B cell (primary cell): ENCODE results near the gene DEFB119. TPM values are rescaled to one million over a fixed set of nuclear protein-coding genes. Genes with fewer than 3 reads are reported as not detected.

Source experiments
- ATAC-seq: fragments of 200-7000 bp; cut with Tn5 transposase; one replicate; pipeline ENCODE4 v1.10.0; 2021; ENCODE audit warnings: low read depth, mild to moderate bottlenecking, moderate number of reproducible peaks, moderate library complexity
- CTCF ChIA-PET: fragments of 350-600 bp; sonication (Branson Sonifier 250); formaldehyde crosslinking; loops from one replicate; lab custom pipeline; 2021; ENCODE audit warnings: antibody characterized with exemption, inconsistent platforms; lab: Charles Lee
- POLR2A ChIA-PET: fragments of 350-600 bp; sonication (Branson Sonifier 250); formaldehyde crosslinking; loops from one replicate; lab custom pipeline; 2021; ENCODE audit warnings: antibody characterized with exemption; lab: Charles Lee
- DNase-seq: peaks from one replicate; pipeline ENCODE4 v3.0.0; 2013
- H2AFZ ChIP-seq: 2 replicates; pipeline ENCODE4 v1.6.1; 2012; ENCODE audit warnings: mild to moderate bottlenecking, low read depth, low read length; ENCODE audit not compliant: insufficient read depth, poor library complexity, severe bottlenecking
- H3K27ac ChIP-seq, 2 donors: 1 replicate in 1 of 2; 2 replicates in 1 of 2; pipeline ENCODE4 v1.5.1; 2012 to 2013; ENCODE audit warnings: low read length in 2 of 2, mild to moderate bottlenecking in 2 of 2, moderate library complexity in 1 of 2
- H3K27me3 ChIP-seq, 4 experiments: fragments of 200-600 bp in 1 of 4; sonication (generic) in 1 of 4; replicated peaks in 1 of 4; 1 replicate in 2 of 4; 2 replicates in 2 of 4; pipeline versions ENCODE4 v1.6.1 to v1.7.0; 2013 to 2016; ENCODE audit warnings: low read length in 3 of 4, mild to moderate bottlenecking in 2 of 4, mixed read lengths in 1 of 4, moderate library complexity in 1 of 4; ENCODE audit not compliant: insufficient read depth in 4 of 4, control insufficient read depth in 3 of 4; ENCODE audit errors: control extremely low read depth in 1 of 4
- H3K36me3 ChIP-seq, 2 experiments: replicated peaks in 1 of 2; 1 replicate in 1 of 2; 2 replicates in 1 of 2; pipeline versions ENCODE4 v1.6.1 to v1.7.1; 2013; ENCODE audit warnings: low read length in 1 of 2; ENCODE audit not compliant: insufficient read depth in 2 of 2, control insufficient read depth in 1 of 2; ENCODE audit errors: control extremely low read depth in 1 of 2, extremely low read depth in 1 of 2
- H3K4me1 ChIP-seq, 2 donors: fragments of 200-600 bp in 1 of 2; sonication (generic) in 1 of 2; 1 replicate in 1 of 2; 2 replicates in 1 of 2; pipeline versions ENCODE4 v1.5.1 to v1.6.1; 2013 to 2017; ENCODE audit warnings: low read length in 2 of 2; ENCODE audit not compliant: control insufficient read depth in 2 of 2, insufficient read depth in 2 of 2
- H3K4me2 ChIP-seq: replicated peaks from 2 replicates; pipeline ENCODE3; 2012; ENCODE audit warnings: mild to moderate bottlenecking, low read depth, low read length; ENCODE audit not compliant: poor library complexity, severe bottlenecking
- H3K4me3 ChIP-seq, 5 experiments: fragments of 200-600 bp in 1 of 5; sonication (generic) in 1 of 5; 1 replicate in 3 of 5; 2 replicates in 2 of 5; pipeline versions ENCODE4 v1.5.1 to v1.7.0; 2011 to 2016; ENCODE audit warnings: low read length in 4 of 5, mild to moderate bottlenecking in 4 of 5, low read depth in 2 of 5, control low read depth in 1 of 5, moderate library complexity in 1 of 5; ENCODE audit not compliant: insufficient read depth in 1 of 5; ENCODE audit errors: control extremely low read depth in 1 of 5, extremely low read depth in 1 of 5
- H3K79me2 ChIP-seq: fragments of 200-600 bp; sonication (generic); one replicate; pipeline ENCODE4 v1.6.0; 2016; ENCODE audit warnings: low read length; ENCODE audit not compliant: control insufficient read depth, insufficient read depth
- H3K9ac ChIP-seq: fragments of 200-600 bp; sonication (generic); 2 replicates; pipeline ENCODE4 v1.6.1; 2017; ENCODE audit warnings: mild to moderate bottlenecking, low read length, moderate library complexity
- H3K9me3 ChIP-seq, 3 donors: one replicate each; pipeline versions ENCODE4 v1.6.1 to v1.7.1; 2013; ENCODE audit warnings: low read length in 2 of 3; ENCODE audit not compliant: control insufficient read depth in 2 of 3, insufficient read depth in 1 of 3; ENCODE audit errors: control extremely low read depth in 1 of 3
- H4K20me1 ChIP-seq: 2 replicates; pipeline ENCODE4 v1.6.0; 2012; ENCODE audit warnings: mild to moderate bottlenecking, low read length; ENCODE audit not compliant: insufficient read depth, control insufficient read depth, poor library complexity, severe bottlenecking
- H3K27ac Mint-ChIP-seq: one replicate; pipeline ENCODE4 v1.8.0; 2021; ENCODE audit warnings: mixed read lengths
- H3K27me3 Mint-ChIP-seq: one replicate; pipeline ENCODE4 v1.8.0; 2021; ENCODE audit warnings: mixed read lengths
- H3K4me1 Mint-ChIP-seq: one replicate; pipeline ENCODE4 v1.8.0; 2021; ENCODE audit warnings: mixed read lengths
- H3K4me3 Mint-ChIP-seq: one replicate; pipeline ENCODE4 v1.8.0; 2021; ENCODE audit warnings: mixed read lengths
- H3K9me3 Mint-ChIP-seq: one replicate; pipeline ENCODE4 v1.8.0; 2022; ENCODE audit warnings: mixed read lengths; ENCODE audit not compliant: insufficient read depth
- EZH2 ChIP-seq: IDR thresholded peaks from 2 replicates; pipeline ENCODE4 v1.6.1; 2012; ENCODE audit warnings: borderline replicate concordance, low read depth, mild to moderate bottlenecking, moderate library complexity, low read length; ENCODE audit not compliant: insufficient read depth, poor library complexity, severe bottlenecking
- WGBS: methylation state at CpG from one replicate; pipeline ENCODE4 v1.1.5; 2013; ENCODE audit warnings: missing lambda C conversion rate; ENCODE audit not compliant: insufficient coverage; 5-methylcytosine and 5-hydroxymethylcytosine counted together
- intact Hi-C: fragments of 100-400 bp; cut with micrococcal nuclease; formaldehyde crosslinking; loops from one replicate; pipeline ENCODE4 v1.10.0; 2022
- polyA plus RNA-seq: library from polyadenylated mRNA; depleted of rRNA; stranded (reverse); fragments of >200 nt; gene quantifications from 2 replicates; pipeline ENCODE4 v1.2.3, GENCODE V29; 2012
- total RNA-seq, 2 donors: library from RNA; stranded (reverse); fragments of 120-200 nt in 1 of 2; gene quantifications; 1 replicate in 1 of 2; 2 replicates in 1 of 2; pipeline versions ENCODE4 v1.2.3 to v1.2.4, GENCODE V29; 2013 to 2022
- TF ChIP-seq, protein P1 (sequence below): fragments of 200-600 bp; IDR thresholded peaks from one replicate; pipeline ENCODE4 v1.8.0; 2022; ENCODE audit warnings: antibody characterized with exemption, mild to moderate bottlenecking

The DEFB119 gene
- total and polyA plus RNA-seq, 2 donors (not counting 1 experiment from before 2014, with no cell fraction given): not detected

DNA sequence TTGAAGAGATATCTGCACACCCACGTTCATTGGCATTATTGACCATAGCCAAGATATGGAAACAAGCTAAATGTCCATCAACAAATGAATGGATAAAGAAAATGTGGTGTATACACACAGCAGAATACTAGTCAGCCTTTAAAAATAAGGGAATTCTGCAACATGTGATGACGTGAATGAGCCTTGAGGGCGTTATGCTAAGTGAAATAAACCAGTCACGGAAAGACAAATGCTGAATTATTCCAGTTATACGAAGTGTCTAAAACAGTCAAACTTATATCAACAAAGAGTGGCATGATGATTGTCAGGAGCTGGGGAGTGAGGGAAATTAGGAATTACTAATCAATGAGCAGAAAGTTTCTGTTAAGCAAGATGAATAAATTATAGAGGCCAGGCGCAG lies 24.0 kb upstream of the DEFB119 start:
- intact Hi-C loops: no loop called here
- H3K9me3 Mint-ChIP-seq: peaks cover 7% of the 10 kb centered on the region
- Histone ChIP-seq H3K9ac (no peak overlapping the region), H3K27ac (no peak overlapping the region), H3K79me2 (no peaks in the 10 kb centered on the region), H3K36me3 (no peaks in the 10 kb centered on the region), H3K9me3 (peaks cover 0 to 2% (median 0%) of the 10 kb centered on the region in 3 donors), H3K4me1 (no peaks in the 10 kb centered on the region), H3K4me3 (no peak overlapping the region), H3K27me3 (no peaks in the 10 kb centered on the region), H2AFZ (no peak overlapping the region), H4K20me1 (no peaks in the 10 kb centered on the region), H3K4me2 (no peak overlapping the region)
- no peak overlapping the region for H3K4me3 Mint-ChIP-seq
- ATAC-seq (no peak), DNase-seq (no peak)
- ChIA-PET POLR2A (no interaction called here), CTCF (interaction anchor here (0.7 to 1.6 kb wide), 2 partner anchors 8 to 9 kb away, joined by 3 to 4 read pairs; no protein-coding TSS in a partner anchor)
- no peaks in the 10 kb centered on the region for H3K4me1 Mint-ChIP-seq
- TF ChIP-seq, protein P1, sequence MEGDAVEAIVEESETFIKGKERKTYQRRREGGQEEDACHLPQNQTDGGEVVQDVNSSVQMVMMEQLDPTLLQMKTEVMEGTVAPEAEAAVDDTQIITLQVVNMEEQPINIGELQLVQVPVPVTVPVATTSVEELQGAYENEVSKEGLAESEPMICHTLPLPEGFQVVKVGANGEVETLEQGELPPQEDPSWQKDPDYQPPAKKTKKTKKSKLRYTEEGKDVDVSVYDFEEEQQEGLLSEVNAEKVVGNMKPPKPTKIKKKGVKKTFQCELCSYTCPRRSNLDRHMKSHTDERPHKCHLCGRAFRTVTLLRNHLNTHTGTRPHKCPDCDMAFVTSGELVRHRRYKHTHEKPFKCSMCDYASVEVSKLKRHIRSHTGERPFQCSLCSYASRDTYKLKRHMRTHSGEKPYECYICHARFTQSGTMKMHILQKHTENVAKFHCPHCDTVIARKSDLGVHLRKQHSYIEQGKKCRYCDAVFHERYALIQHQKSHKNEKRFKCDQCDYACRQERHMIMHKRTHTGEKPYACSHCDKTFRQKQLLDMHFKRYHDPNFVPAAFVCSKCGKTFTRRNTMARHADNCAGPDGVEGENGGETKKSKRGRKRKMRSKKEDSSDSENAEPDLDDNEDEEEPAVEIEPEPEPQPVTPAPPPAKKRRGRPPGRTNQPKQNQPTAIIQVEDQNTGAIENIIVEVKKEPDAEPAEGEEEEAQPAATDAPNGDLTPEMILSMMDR: no peak
- no peak for TF ChIP-seq EZH2
- peaks cover 2% of the 10 kb centered on the region for H3K27me3 Mint-ChIP-seq
- WGBS: 89% methylated on average over 4 of the region's 6 CpGs
- no peak overlapping the region for H3K27ac Mint-ChIP-seq

DNA sequence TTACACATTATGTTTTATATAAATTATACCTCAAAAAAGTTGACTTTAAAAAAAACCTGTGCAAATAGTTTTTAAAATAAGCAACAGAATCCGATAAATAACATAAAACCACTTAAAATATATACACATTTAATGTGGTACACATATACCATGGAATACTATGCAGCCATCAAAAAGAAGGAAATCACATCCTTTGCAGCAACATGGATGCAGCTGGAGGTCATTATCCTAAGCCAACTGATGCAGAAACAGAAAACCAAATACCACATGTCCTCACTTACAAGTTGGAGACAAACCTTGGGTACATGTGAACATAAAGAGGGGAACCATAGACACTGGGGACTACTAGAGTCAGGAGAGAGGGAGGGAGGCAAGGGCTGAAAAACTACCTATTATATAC lies 19.6 kb upstream of the DEFB119 start:
- Mint-ChIP-seq H3K9me3 (peaks cover 2% of the 10 kb centered on the region), H3K4me1 (no peaks in the 10 kb centered on the region), H3K27me3 (peaks cover 2% of the 10 kb centered on the region), H3K4me3 (no peak overlapping the region), H3K27ac (no peak overlapping the region)
- H3K4me2 ChIP-seq: no peak overlapping the region
- TF ChIP-seq EZH2: no peak
- TF ChIP-seq, protein P1: no peak
- H3K36me3 ChIP-seq: no peaks in the 10 kb centered on the region
- no peak overlapping the region for H3K4me3 ChIP-seq
- no peaks in the 10 kb centered on the region for H4K20me1 ChIP-seq
- intact Hi-C loops: no loop called here
- H3K9ac ChIP-seq: no peak overlapping the region
- H3K9me3 ChIP-seq: peaks cover 0 to 3% (median 0%) of the 10 kb centered on the region in 3 donors
- no peaks in the 10 kb centered on the region for H3K4me1 ChIP-seq
- no CpG with 5 or more reads among the region's 1 CpG for whole genome bisulfite sequencing
- ChIA-PET POLR2A (no interaction called here), CTCF (no interaction called here)
- no peaks in the 10 kb centered on the region for H3K79me2 ChIP-seq
- no peaks in the 10 kb centered on the region for H3K27me3 ChIP-seq
- ATAC-seq (no peak), DNase-seq (no peak)
- no peak overlapping the region for H2AFZ ChIP-seq
- no peak overlapping the region for H3K27ac ChIP-seq
